ENCODE results near the gene FCN2.

DNA sequence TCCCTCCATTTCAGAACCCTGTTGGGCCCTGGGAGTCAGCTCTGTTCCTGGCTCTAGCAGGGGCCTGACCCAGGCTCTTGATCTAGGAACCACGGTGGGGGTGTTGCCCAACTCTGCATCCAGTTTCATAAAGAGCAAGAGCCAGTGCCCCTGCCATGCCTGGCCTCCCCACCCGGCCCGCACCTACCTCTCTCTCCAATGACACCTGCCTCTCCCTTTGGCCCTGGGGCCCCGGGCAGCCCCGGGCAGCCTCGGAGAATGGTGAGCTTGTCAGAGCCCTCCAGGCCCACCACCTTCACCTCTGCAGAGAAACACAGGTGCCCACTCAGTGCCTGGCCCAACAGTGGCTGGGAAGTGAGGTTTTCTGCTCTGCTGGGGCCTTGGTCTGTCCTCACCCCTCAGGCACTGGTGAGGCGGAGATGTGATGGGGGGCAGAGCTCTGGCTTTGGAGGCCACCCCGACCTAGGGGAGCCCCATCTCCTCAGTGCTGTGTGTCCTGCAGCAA lies 35.6 kb downstream of the FCN2 start:
- TF ChIP-seq, protein P1, sequence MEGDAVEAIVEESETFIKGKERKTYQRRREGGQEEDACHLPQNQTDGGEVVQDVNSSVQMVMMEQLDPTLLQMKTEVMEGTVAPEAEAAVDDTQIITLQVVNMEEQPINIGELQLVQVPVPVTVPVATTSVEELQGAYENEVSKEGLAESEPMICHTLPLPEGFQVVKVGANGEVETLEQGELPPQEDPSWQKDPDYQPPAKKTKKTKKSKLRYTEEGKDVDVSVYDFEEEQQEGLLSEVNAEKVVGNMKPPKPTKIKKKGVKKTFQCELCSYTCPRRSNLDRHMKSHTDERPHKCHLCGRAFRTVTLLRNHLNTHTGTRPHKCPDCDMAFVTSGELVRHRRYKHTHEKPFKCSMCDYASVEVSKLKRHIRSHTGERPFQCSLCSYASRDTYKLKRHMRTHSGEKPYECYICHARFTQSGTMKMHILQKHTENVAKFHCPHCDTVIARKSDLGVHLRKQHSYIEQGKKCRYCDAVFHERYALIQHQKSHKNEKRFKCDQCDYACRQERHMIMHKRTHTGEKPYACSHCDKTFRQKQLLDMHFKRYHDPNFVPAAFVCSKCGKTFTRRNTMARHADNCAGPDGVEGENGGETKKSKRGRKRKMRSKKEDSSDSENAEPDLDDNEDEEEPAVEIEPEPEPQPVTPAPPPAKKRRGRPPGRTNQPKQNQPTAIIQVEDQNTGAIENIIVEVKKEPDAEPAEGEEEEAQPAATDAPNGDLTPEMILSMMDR (IDR thresholded peaks at IDR 0.05), result no peak
- TF ChIP-seq POLR2A (IDR thresholded peaks at IDR 0.05), result no peak
